COLO668 (cell line): ENCODE data around the gene ADAM12.

ENCODE experiments used
- DNase-seq: peaks from one replicate; lab custom pipeline; 2025; ENCODE audit not compliant: unreplicated experiment; lab: John Stamatoyannopoulos, UW

ADAM12 gene

GRCh38 chr10:126387931-126388911, at the start of gene ADAM12:
Gene ADAM12 (minus strand): TSS chr10:126388477. CDS start chr10:126388145, 332 bp downstream.
- peak; percentile 56 for DNase-seq

- DNase-seq, result peak; percentile 52
Measured at GRCh38 chr10:126437635-126438406, 49.5 kb upstream of the ADAM12 start.

- DNase-seq, result no peak
Measured at GRCh38 chr10:126434235-126434634, 46.0 kb upstream of the ADAM12 start.

- DNase-seq, result no peak
Measured at GRCh38 chr10:126433351-126433750, 45.1 kb upstream of the ADAM12 start.

GRCh38 chr10:126432507-126432906, 44.2 kb upstream of the ADAM12 start:
- DNase-seq, result no peak

- DNase-seq, result no peak
Measured at GRCh38 chr10:126431816-126432215, 43.5 kb upstream of the ADAM12 start.

GRCh38 chr10:126430512-126430911, 42.2 kb upstream of the ADAM12 start:
- peak; percentile 55 for DNase-seq

GRCh38 chr10:126429275-126429674, 41.0 kb upstream of the ADAM12 start:
- no peak for DNase-seq

- no peak for DNase-seq
Measured at GRCh38 chr10:126425489-126426065, 37.3 kb upstream of the ADAM12 start.

- no peak for DNase-seq
Measured at GRCh38 chr10:126425032-126425431, 36.8 kb upstream of the ADAM12 start.

GRCh38 chr10:126423732-126424491, 35.6 kb upstream of the ADAM12 start:
- DNase-seq, result peak; percentile 16

- DNase-seq, result no peak
Measured at GRCh38 chr10:126422567-126422966, 34.3 kb upstream of the ADAM12 start.

GRCh38 chr10:126421756-126422256, 33.5 kb upstream of the ADAM12 start:
- DNase-seq, result no peak

- no peak for DNase-seq
Measured at GRCh38 chr10:126420567-126421300, 32.5 kb upstream of the ADAM12 start.

- DNase-seq, result no peak
Measured at GRCh38 chr10:126417220-126417825, 29.0 kb upstream of the ADAM12 start.

GRCh38 chr10:126409821-126410220, 21.5 kb upstream of the ADAM12 start:
- no peak for DNase-seq

GRCh38 chr10:126408953-126409641, 20.8 kb upstream of the ADAM12 start:
- no peak for DNase-seq

- no peak for DNase-seq
Measured at GRCh38 chr10:126407831-126408230, 19.6 kb upstream of the ADAM12 start.

- DNase-seq, result no peak
Measured at GRCh38 chr10:126405239-126405775, 17.0 kb upstream of the ADAM12 start.
